ENCODE measurements around the gene DCLK1. TPM values are rescaled to one million over a fixed set of nuclear protein-coding genes. Genes with fewer than 3 reads are reported as not detected.

DCLK1 gene
- total RNA-seq, 1 experiment from 2014 or later = 0.10 TPM

DNA sequence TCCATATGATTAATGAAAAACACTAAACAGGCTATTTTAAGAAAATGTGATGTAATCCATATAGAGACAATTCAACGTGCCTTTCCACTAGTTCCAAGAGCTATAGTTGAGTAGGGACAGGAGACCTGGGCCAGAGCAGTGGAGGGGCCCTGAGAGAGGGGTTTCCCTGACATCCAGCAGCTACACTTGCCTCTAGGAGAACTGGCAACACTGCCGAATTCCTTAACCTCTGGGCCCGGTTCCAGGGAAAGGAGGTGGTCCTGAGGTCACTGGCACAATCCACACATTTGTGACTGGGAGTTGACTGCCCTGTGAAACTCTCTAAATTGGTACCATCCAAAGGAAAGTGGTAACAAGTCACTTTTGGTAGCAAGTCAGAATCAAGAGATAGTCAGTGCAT lies 264.4 kb downstream of the DCLK1 start:
- H3K4me1 ChIP-seq (ENCODE audit: control insufficient read depth in 1 of 2, insufficient read depth in 2 of 2, low read length in 2 of 2) = no peaks in the 10 kb centered on the region
- no peak for ATAC-seq
- no peaks in the 10 kb centered on the region for H3K36me3 ChIP-seq (ENCODE audit: control insufficient read depth in 1 of 2, insufficient read depth in 2 of 2, low read length in 2 of 2)
- H4K20me1 ChIP-seq (ENCODE audit: insufficient read depth) = no peaks in the 10 kb centered on the region; the same call in 1 of the 2 replicates
- no peak overlapping the region for H3K9ac ChIP-seq (ENCODE audit: low read length)
- no peak overlapping the region for H3K4me2 ChIP-seq (ENCODE audit: low read length)
- no peak for DNase-seq (ENCODE audit: low read depth, low spot score)
- no peak overlapping the region for H3K27ac ChIP-seq (ENCODE audit: low read depth, low read length)
- peaks cover 23% of the 10 kb centered on the region for H3K27me3 ChIP-seq (ENCODE audit: insufficient read depth, low read length)
- POLR2A ChIA-PET = no interaction called here
- CTCF ChIA-PET = no interaction called here
- H2AFZ ChIP-seq (ENCODE audit: low read depth, low read length, poor library complexity, severe bottlenecking) = no peak overlapping the region
- H3K79me2 ChIP-seq (ENCODE audit: insufficient read depth, low read length) = no peaks in the 10 kb centered on the region
- BruUV-seq (replicated peaks) = no TSS peak
- H3K9me2 ChIP-seq (ENCODE audit: insufficient read depth) = no peaks in the 10 kb centered on the region
- no peaks in the 10 kb centered on the region for H3K9me3 ChIP-seq (ENCODE audit: control insufficient read depth in 1 of 2, insufficient read depth in 1 of 2, low read depth in 1 of 2, low read length in 2 of 2)
- H3K4me3 ChIP-seq (replicated peaks in 1 of 2; ENCODE audit: low read depth in 1 of 2, low read length in 2 of 2) = no peak overlapping the region
- intact Hi-C loops (cut with micrococcal nuclease) = no loop called here
- RAD21 ChIA-PET (ENCODE audit: low non-redundant PET in 1 of 2, low total read pairs in 2 of 2, uncharacterized antibody in 2 of 2, unreplicated experiment in 2 of 2) = no interaction called here
- TF ChIP-seq ELF1 (IDR thresholded peaks at IDR 0.05; ENCODE audit: borderline replicate concordance, low read depth) = no peak
- no peak for TF ChIP-seq RAD21 (IDR thresholded peaks at IDR 0.05; ENCODE audit: low read depth)
- TF ChIP-seq POLR2A (IDR thresholded peaks at IDR 0.05; ENCODE audit: borderline replicate concordance, extremely low read depth, insufficient read depth, insufficient read length) = no peak
- no peak for TF ChIP-seq JUND (IDR thresholded peaks at IDR 0.05)
- TF ChIP-seq, protein P1, sequence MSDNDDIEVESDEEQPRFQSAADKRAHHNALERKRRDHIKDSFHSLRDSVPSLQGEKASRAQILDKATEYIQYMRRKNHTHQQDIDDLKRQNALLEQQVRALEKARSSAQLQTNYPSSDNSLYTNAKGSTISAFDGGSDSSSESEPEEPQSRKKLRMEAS (IDR thresholded peaks at IDR 0.05) = no peak
- no peak for TF ChIP-seq FOSL1 (IDR thresholded peaks at IDR 0.05; ENCODE audit: low read depth)

DNA sequence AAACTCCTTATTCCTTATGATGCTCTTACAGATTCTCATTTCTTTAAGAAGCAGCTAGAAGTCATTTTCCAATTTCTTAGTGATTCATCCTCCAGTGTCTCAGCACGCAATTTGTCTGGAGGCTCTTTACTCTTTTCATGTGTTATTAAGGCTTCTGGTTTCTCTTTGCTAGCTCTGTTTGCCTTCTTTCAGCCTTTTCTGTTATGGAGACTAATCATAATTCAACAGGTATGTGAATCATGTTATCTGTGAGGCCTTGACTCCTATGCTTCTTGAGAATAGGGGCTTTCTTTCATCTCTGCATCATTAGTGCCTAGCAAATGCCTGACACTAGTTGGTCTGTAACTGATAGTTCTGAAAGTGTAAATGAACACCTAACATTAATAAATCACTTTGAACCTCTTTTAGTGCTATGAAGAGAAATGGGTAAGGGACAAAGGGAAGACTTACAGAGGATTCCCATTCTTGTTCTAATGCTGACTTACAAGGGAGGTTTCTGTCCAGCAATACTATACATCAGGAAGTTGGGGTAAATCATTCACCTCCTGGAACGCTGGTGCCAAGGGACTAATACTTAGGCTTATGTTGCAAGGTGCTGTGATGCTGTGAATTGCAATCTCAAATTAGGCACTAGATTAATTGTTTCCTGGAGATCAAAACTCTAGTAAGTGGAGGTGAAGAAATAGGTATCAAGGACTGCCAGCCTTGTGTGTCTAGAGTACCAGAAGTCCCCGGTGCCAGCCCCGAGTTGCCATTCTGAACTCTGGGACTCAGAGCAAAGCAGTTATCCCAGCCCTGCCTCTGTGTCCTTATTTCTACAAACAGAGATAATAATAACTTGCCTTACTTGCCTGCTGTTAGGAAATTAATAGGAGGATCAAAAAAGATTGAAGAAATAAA lies 265.6 kb downstream of the DCLK1 start:
- H3K4me1 ChIP-seq (ENCODE audit: control insufficient read depth in 1 of 2, insufficient read depth in 2 of 2, low read length in 2 of 2) = no peaks in the 10 kb centered on the region
- H3K9me2 ChIP-seq (ENCODE audit: insufficient read depth) = no peaks in the 10 kb centered on the region
- no TSS peak for BruUV-seq (replicated peaks)
- H3K27me3 ChIP-seq (ENCODE audit: insufficient read depth, low read length) = peaks cover 19% of the 10 kb centered on the region
- ChIA-PET POLR2A (no interaction called here), CTCF (no interaction called here), RAD21 (ENCODE audit: low non-redundant PET in 1 of 2, low total read pairs in 2 of 2, uncharacterized antibody in 2 of 2, unreplicated experiment in 2 of 2) (no interaction called here)
- ATAC-seq (no peak), DNase-seq (ENCODE audit: low read depth, low spot score) (no peak)
- no peak overlapping the region for H3K4me2 ChIP-seq (ENCODE audit: low read length)
- no peak overlapping the region for H3K9ac ChIP-seq (ENCODE audit: low read length)
- intact Hi-C loops (cut with micrococcal nuclease) = no loop called here
- H2AFZ ChIP-seq (ENCODE audit: low read depth, low read length, poor library complexity, severe bottlenecking) = no peak overlapping the region
- H3K79me2 ChIP-seq (ENCODE audit: insufficient read depth, low read length) = no peaks in the 10 kb centered on the region
- H3K36me3 ChIP-seq (ENCODE audit: control insufficient read depth in 1 of 2, insufficient read depth in 2 of 2, low read length in 2 of 2) = no peaks in the 10 kb centered on the region
- no peaks in the 10 kb centered on the region for H3K9me3 ChIP-seq (ENCODE audit: control insufficient read depth in 1 of 2, insufficient read depth in 1 of 2, low read depth in 1 of 2, low read length in 2 of 2)
- H4K20me1 ChIP-seq (ENCODE audit: insufficient read depth) = no peaks in the 10 kb centered on the region; the same call in 1 of the 2 replicates
- no peak overlapping the region for H3K27ac ChIP-seq (ENCODE audit: low read depth, low read length)
- no peak overlapping the region for H3K4me3 ChIP-seq (replicated peaks in 1 of 2; ENCODE audit: low read depth in 1 of 2, low read length in 2 of 2)
- TF ChIP-seq ZNF274 (IDR thresholded peaks at IDR 0.05; ENCODE audit: low read depth, low read length) (no peak), SRF (IDR thresholded peaks at IDR 0.05; ENCODE audit: low read depth) (no peak), JUND (IDR thresholded peaks at IDR 0.05) (no peak), YY1 (IDR thresholded peaks at IDR 0.05; ENCODE audit: extremely low read depth, insufficient replicate concordance, low read depth, low read length) (no peak), EZH2 (IDR thresholded peaks at IDR 0.05) (no peak), SIN3A (IDR thresholded peaks at IDR 0.05; ENCODE audit: low read depth) (no peak), POLR2AphosphoS5 (IDR thresholded peaks at IDR 0.05; ENCODE audit: low read depth, low read length) (no peak), EZH2phosphoT487 (IDR thresholded peaks at IDR 0.05; ENCODE audit: borderline replicate concordance) (no peak), RAD21 (IDR thresholded peaks at IDR 0.05; ENCODE audit: low read depth) (no peak), CBX3 (IDR thresholded peaks at IDR 0.05; ENCODE audit: low read depth) (no peak)
- TF ChIP-seq, protein P2, sequence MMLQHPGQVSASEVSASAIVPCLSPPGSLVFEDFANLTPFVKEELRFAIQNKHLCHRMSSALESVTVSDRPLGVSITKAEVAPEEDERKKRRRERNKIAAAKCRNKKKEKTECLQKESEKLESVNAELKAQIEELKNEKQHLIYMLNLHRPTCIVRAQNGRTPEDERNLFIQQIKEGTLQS (IDR thresholded peaks at IDR 0.05) = no peak
- TF ChIP-seq, protein P3, sequence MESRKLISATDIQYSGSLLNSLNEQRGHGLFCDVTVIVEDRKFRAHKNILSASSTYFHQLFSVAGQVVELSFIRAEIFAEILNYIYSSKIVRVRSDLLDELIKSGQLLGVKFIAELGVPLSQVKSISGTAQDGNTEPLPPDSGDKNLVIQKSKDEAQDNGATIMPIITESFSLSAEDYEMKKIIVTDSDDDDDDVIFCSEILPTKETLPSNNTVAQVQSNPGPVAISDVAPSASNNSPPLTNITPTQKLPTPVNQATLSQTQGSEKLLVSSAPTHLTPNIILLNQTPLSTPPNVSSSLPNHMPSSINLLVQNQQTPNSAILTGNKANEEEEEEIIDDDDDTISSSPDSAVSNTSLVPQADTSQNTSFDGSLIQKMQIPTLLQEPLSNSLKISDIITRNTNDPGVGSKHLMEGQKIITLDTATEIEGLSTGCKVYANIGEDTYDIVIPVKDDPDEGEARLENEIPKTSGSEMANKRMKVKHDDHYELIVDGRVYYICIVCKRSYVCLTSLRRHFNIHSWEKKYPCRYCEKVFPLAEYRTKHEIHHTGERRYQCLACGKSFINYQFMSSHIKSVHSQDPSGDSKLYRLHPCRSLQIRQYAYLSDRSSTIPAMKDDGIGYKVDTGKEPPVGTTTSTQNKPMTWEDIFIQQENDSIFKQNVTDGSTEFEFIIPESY (IDR thresholded peaks at IDR 0.05; ENCODE audit: extremely low read depth, insufficient replicate concordance, low read length) = no peak
